Thyroid gland (tissue), 4 donors: ENCODE measurements around the gene AK2.

ENCODE experiments used
- POLR2A ChIP-seq, 2 donors: fragments of 450-650 bp; IDR thresholded peaks; one replicate each; pipeline ENCODE4 v1.6.1; 2017; ENCODE audit warnings: antibody characterized with exemption in 2 of 2, mild to moderate bottlenecking in 2 of 2, moderate library complexity in 1 of 2
- TF ChIP-seq, protein P1 (sequence below), 6 experiments: fragments of 200-600 bp in 3 of 6; fragments of 450-650 bp in 3 of 6; sonication (generic) in 3 of 6; IDR thresholded peaks; one replicate each; pipeline ENCODE4 v1.5.1; 2016 to 2019; ENCODE audit warnings: antibody characterized with exemption in 6 of 6, mild to moderate bottlenecking in 2 of 6, inconsistent platforms in 1 of 6, moderate library complexity in 1 of 6

DNA sequence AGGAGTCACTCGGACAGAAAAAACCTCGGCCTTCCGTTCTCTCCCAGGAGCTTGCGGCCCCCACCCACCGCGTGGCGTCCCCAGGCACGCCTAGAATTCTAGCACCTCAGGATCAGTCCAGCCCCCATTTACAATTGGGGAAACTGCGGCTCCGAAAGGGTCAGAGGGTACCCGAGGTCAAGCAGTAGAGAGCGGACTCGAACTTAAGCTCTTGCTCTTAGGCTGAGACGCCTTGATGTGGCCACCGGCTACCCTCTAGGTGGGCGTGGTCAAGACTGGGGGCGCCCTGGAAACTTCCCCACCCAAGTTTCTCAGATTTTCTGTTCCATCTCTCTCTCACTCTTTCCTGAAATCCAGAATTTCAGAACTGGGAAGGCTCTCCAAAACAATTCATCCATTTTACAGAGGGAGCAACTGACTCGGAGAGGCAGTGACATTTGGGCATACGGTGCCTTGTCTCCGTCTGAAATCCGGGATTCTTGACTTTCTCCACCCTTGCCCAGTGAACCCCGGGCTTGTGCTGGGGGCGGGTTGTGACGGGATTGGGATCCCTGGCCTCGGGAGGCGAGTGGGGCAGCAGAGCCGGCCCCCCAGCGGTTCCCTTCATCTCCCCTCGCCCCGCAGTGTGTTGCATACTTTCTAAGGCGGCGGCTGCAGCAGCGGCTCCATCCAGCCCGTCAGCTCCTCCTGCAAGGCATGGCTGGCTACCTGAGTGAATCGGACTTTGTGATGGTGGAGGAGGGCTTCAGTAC lies 45.0 kb upstream of the AK2 start:
- TF ChIP-seq, protein P1, sequence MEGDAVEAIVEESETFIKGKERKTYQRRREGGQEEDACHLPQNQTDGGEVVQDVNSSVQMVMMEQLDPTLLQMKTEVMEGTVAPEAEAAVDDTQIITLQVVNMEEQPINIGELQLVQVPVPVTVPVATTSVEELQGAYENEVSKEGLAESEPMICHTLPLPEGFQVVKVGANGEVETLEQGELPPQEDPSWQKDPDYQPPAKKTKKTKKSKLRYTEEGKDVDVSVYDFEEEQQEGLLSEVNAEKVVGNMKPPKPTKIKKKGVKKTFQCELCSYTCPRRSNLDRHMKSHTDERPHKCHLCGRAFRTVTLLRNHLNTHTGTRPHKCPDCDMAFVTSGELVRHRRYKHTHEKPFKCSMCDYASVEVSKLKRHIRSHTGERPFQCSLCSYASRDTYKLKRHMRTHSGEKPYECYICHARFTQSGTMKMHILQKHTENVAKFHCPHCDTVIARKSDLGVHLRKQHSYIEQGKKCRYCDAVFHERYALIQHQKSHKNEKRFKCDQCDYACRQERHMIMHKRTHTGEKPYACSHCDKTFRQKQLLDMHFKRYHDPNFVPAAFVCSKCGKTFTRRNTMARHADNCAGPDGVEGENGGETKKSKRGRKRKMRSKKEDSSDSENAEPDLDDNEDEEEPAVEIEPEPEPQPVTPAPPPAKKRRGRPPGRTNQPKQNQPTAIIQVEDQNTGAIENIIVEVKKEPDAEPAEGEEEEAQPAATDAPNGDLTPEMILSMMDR (IDR thresholded peaks at IDR 0.05) = no peak
- no peak for TF ChIP-seq POLR2A (IDR thresholded peaks at IDR 0.05)
